OCI-LY3 (cell line): ENCODE results near the gene UCN3.

Experiments
- EZH2phosphoT487 ChIP-seq: fragments of 200-600 bp; shearing (Covaris generic); IDR thresholded peaks from 2 replicates; pipeline ENCODE4 v1.6.1; 2018; ENCODE audit warnings: antibody characterized with exemption, mixed run types, low read depth
- TF ChIP-seq, protein P1 (sequence below): fragments of 200-600, 300-600 bp; sonication (generic); IDR thresholded peaks from 2 replicates; pipeline ENCODE4 v1.5.1; 2014; ENCODE audit warnings: antibody characterized with exemption, low read length, low read depth

DNA sequence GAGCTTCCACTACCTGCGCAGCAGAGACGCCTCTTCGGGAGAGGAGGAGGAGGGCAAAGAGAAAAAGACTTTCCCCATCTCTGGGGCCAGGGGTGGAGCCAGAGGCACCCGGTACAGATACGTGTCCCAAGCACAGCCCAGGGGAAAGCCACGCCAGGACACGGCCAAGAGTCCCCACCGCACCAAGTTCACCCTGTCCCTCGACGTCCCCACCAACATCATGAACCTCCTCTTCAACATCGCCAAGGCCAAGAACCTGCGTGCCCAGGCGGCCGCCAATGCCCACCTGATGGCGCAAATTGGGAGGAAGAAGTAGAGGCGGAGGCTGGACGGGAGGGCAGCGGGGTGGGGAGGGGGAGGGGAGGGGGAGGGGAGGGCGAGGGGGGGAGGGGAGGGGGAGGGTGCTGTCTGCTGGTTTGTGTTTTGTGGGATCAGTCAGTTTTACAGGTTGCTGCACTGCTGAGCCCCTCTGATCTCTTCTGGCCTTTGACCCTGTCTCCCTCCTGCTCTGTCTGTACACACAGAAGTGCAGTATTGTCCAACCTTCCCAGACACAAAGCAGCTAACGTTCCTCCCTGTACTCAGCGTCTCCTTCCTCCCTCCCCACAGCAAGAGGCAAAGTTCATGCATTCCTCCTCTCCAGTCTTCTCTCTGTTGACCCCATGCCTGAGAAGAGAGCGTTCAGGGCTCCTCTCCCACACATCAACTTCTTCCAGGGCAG, 9.3 kb downstream of the UCN3 start:
- TF ChIP-seq, protein P1, sequence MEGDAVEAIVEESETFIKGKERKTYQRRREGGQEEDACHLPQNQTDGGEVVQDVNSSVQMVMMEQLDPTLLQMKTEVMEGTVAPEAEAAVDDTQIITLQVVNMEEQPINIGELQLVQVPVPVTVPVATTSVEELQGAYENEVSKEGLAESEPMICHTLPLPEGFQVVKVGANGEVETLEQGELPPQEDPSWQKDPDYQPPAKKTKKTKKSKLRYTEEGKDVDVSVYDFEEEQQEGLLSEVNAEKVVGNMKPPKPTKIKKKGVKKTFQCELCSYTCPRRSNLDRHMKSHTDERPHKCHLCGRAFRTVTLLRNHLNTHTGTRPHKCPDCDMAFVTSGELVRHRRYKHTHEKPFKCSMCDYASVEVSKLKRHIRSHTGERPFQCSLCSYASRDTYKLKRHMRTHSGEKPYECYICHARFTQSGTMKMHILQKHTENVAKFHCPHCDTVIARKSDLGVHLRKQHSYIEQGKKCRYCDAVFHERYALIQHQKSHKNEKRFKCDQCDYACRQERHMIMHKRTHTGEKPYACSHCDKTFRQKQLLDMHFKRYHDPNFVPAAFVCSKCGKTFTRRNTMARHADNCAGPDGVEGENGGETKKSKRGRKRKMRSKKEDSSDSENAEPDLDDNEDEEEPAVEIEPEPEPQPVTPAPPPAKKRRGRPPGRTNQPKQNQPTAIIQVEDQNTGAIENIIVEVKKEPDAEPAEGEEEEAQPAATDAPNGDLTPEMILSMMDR = no peak
- no peak for TF ChIP-seq EZH2phosphoT487
